ENCODE measurements around the gene INPP5F.

- TF ChIP-seq, protein P1, sequence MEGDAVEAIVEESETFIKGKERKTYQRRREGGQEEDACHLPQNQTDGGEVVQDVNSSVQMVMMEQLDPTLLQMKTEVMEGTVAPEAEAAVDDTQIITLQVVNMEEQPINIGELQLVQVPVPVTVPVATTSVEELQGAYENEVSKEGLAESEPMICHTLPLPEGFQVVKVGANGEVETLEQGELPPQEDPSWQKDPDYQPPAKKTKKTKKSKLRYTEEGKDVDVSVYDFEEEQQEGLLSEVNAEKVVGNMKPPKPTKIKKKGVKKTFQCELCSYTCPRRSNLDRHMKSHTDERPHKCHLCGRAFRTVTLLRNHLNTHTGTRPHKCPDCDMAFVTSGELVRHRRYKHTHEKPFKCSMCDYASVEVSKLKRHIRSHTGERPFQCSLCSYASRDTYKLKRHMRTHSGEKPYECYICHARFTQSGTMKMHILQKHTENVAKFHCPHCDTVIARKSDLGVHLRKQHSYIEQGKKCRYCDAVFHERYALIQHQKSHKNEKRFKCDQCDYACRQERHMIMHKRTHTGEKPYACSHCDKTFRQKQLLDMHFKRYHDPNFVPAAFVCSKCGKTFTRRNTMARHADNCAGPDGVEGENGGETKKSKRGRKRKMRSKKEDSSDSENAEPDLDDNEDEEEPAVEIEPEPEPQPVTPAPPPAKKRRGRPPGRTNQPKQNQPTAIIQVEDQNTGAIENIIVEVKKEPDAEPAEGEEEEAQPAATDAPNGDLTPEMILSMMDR (IDR thresholded peaks at IDR 0.05) = no peak
- TF ChIP-seq POLR2A (IDR thresholded peaks at IDR 0.05) = no peak
These were observed 86.8 kb downstream of the INPP5F start for GRCh38 chr10:119812684-119813083.

All from adrenal gland (tissue), 5 donors.